Measurements from ENCODE around the gene SLC9A9. TPM values are rescaled to one million over a fixed set of nuclear protein-coding genes. Genes with fewer than 3 reads are reported as not detected.

The SLC9A9 gene
- total and polyA plus RNA-seq, 2 donors (not counting 1 experiment from before 2014, with no cell fraction given), result 14.3 to 74.0 TPM

DNA sequence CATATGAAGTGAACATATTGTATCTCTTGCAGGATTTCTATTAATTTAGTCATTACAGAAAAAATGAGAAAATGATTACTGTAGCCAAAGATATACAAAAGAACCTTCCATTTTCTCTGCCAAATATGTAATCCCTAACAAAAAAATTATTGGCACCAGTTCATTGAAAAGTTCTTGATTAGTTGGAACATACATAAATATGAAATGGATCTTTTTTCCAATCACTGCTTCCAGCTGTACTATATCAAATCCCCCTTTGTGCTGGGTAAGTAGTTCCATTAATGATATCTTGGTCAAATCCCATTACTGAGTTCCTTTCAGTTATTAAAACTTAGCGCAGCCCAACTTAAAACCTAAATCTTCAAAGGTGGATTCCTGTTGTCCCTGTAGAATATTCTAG, 263.8 kb downstream of the SLC9A9 start:
- Histone ChIP-seq H3K9me3 (ENCODE audit: control insufficient read depth, insufficient read depth, low read depth, low read length) (no peaks in the 10 kb centered on the region), H3K27me3 (ENCODE audit: control insufficient read depth, insufficient read depth, low read length) (no peaks in the 10 kb centered on the region), H3K4me3 (replicated peaks in 1 of 4; ENCODE audit: control extremely low read depth in 1 of 4, insufficient read depth in 1 of 4, low read depth in 3 of 4, low read length in 4 of 4) (no peak overlapping the region), H3K36me3 (ENCODE audit: control insufficient read depth, insufficient read depth, low read length) (no peaks in the 10 kb centered on the region), H3K9ac (ENCODE audit: insufficient read depth, low read length) (no peak overlapping the region), H3K79me2 (ENCODE audit: control insufficient read depth, insufficient read depth, low read length) (no peaks in the 10 kb centered on the region), H3K4me2 (ENCODE audit: extremely low read depth, insufficient read depth, low read length) (no peak overlapping the region), H3K4me1 (ENCODE audit: control insufficient read depth, extremely low read depth, insufficient read depth, low read length) (no peaks in the 10 kb centered on the region), H4K20me1 (ENCODE audit: control insufficient read depth, extremely low read depth, insufficient read depth, low read length) (no peaks in the 10 kb centered on the region), H2AFZ (ENCODE audit: low read length) (no peak overlapping the region), H3K27ac (ENCODE audit: insufficient read depth, low read length) (no peak overlapping the region)
- no peak for TF ChIP-seq EZH2 (IDR thresholded peaks at IDR 0.05; ENCODE audit: low read length, missing control alignments)
- TF ChIP-seq, protein P1, sequence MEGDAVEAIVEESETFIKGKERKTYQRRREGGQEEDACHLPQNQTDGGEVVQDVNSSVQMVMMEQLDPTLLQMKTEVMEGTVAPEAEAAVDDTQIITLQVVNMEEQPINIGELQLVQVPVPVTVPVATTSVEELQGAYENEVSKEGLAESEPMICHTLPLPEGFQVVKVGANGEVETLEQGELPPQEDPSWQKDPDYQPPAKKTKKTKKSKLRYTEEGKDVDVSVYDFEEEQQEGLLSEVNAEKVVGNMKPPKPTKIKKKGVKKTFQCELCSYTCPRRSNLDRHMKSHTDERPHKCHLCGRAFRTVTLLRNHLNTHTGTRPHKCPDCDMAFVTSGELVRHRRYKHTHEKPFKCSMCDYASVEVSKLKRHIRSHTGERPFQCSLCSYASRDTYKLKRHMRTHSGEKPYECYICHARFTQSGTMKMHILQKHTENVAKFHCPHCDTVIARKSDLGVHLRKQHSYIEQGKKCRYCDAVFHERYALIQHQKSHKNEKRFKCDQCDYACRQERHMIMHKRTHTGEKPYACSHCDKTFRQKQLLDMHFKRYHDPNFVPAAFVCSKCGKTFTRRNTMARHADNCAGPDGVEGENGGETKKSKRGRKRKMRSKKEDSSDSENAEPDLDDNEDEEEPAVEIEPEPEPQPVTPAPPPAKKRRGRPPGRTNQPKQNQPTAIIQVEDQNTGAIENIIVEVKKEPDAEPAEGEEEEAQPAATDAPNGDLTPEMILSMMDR (conservative IDR thresholded peaks at IDR 0.05 in 1 of 2, IDR thresholded peaks at IDR 0.05 in 1 of 2; ENCODE audit: low read depth in 1 of 2, low read length in 2 of 2), result no peak
- no peak for DNase-seq (ENCODE audit: low read depth in 2 of 2)

DNA sequence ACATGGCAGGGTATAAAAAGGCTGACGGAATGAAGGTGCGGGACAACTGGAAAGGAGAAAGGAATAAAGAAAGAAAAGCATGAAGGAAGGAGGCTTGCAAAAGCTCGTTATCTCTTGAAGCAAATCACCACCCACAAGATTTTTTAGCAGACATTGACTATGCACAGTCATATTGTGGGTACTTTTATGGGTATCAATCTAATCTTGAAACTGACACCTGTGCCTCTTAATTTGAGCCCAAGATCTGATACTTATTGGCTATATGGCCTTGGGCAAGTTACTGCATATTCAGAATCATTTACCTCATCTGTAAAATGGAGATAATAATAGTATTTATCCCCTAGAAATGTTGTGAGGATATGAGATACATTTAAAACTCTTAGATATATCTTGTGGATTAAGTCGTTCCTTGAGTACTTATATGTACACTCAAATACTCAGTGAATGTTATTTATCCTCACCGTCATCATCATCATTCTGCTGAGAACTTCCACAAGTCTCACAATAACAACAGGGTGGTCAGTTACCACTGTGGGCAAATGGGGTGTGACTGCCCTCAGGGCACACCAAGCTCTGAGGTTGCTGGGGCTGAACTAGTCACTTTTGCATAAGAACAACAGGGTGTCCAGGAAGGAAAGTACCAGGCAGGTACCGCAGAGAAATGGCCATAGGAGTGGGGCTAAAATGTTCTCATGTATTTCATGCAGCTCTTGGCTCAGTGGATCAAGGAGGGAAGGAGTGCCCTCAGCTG, 266.1 kb downstream of the SLC9A9 start:
- no peak for DNase-seq (ENCODE audit: low read depth in 2 of 2)

DNA sequence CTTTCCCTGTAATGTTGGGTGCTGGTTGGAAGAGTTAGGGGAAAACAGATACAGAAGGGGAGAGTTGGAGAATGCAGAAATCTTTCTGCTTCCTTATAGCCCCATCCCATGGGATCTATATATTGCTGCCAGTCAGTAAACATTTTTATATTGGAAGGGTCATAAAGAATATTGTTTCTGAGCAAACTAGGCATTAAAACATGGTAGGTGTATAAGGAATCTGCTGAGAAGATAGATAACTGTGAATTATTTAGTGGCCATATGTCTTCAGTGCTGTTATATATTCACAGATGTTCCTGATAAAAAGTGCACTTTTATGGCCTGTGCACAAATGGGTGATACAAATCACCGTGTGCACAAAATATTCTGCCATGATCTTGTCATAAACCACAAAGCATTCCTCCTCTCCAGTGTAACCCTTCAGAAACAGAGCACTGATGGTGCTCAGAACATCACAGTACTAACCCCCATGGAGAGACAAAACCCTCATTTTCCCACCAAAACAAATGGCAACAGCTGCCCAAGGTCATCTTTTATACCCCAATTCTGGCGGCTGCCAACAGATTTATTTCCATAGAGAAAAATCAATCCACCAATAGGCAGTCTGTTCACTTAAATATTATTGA, 269.3 kb downstream of the SLC9A9 start:
- Histone ChIP-seq H3K9ac (ENCODE audit: insufficient read depth, low read length) (no peak overlapping the region), H3K27ac (ENCODE audit: insufficient read depth, low read length) (no peak overlapping the region), H2AFZ (ENCODE audit: low read length) (no peak overlapping the region), H3K4me3 (replicated peaks in 1 of 4; ENCODE audit: control extremely low read depth in 1 of 4, insufficient read depth in 1 of 4, low read depth in 3 of 4, low read length in 4 of 4) (no peak overlapping the region), H3K9me3 (ENCODE audit: control insufficient read depth, insufficient read depth, low read depth, low read length) (no peaks in the 10 kb centered on the region), H3K4me2 (ENCODE audit: extremely low read depth, insufficient read depth, low read length) (no peak overlapping the region), H3K36me3 (ENCODE audit: control insufficient read depth, insufficient read depth, low read length) (no peaks in the 10 kb centered on the region), H3K4me1 (ENCODE audit: control insufficient read depth, extremely low read depth, insufficient read depth, low read length) (no peaks in the 10 kb centered on the region), H4K20me1 (ENCODE audit: control insufficient read depth, extremely low read depth, insufficient read depth, low read length) (no peaks in the 10 kb centered on the region), H3K79me2 (ENCODE audit: control insufficient read depth, insufficient read depth, low read length) (no peaks in the 10 kb centered on the region), H3K27me3 (ENCODE audit: control insufficient read depth, insufficient read depth, low read length) (no peaks in the 10 kb centered on the region)
- DNase-seq (ENCODE audit: low read depth in 2 of 2), result no peak
- TF ChIP-seq, protein P1 (conservative IDR thresholded peaks at IDR 0.05 in 1 of 2, IDR thresholded peaks at IDR 0.05 in 1 of 2; ENCODE audit: low read depth in 1 of 2, low read length in 2 of 2), result no peak
- TF ChIP-seq EZH2 (IDR thresholded peaks at IDR 0.05; ENCODE audit: low read length, missing control alignments), result no peak

More for the DNA sequence above, 266.1 kb downstream of the SLC9A9 start:
- Histone ChIP-seq H3K36me3 (ENCODE audit: control insufficient read depth, insufficient read depth, low read length) (no peaks in the 10 kb centered on the region), H3K27me3 (ENCODE audit: control insufficient read depth, insufficient read depth, low read length) (no peaks in the 10 kb centered on the region), H4K20me1 (ENCODE audit: control insufficient read depth, extremely low read depth, insufficient read depth, low read length) (no peaks in the 10 kb centered on the region), H3K4me2 (ENCODE audit: extremely low read depth, insufficient read depth, low read length) (no peak overlapping the region), H3K27ac (ENCODE audit: insufficient read depth, low read length) (no peak overlapping the region), H3K79me2 (ENCODE audit: control insufficient read depth, insufficient read depth, low read length) (no peaks in the 10 kb centered on the region), H2AFZ (ENCODE audit: low read length) (no peak overlapping the region), H3K9me3 (ENCODE audit: control insufficient read depth, insufficient read depth, low read depth, low read length) (no peaks in the 10 kb centered on the region), H3K4me1 (ENCODE audit: control insufficient read depth, extremely low read depth, insufficient read depth, low read length) (no peaks in the 10 kb centered on the region), H3K9ac (ENCODE audit: insufficient read depth, low read length) (no peak overlapping the region), H3K4me3 (replicated peaks in 1 of 4; ENCODE audit: control extremely low read depth in 1 of 4, insufficient read depth in 1 of 4, low read depth in 3 of 4, low read length in 4 of 4) (no peak overlapping the region)
- TF ChIP-seq EZH2 (IDR thresholded peaks at IDR 0.05; ENCODE audit: low read length, missing control alignments), result no peak
- TF ChIP-seq, protein P1 (conservative IDR thresholded peaks at IDR 0.05 in 1 of 2, IDR thresholded peaks at IDR 0.05 in 1 of 2; ENCODE audit: low read depth in 1 of 2, low read length in 2 of 2), result no peak

Data from fibroblast of lung (primary cell).